GM12872 (cell line): ENCODE measurements around the gene ACTG1.

Experiments used
- CTCF ChIP-seq: IDR thresholded peaks from 3 replicates; pipeline ENCODE4 v1.5.1; 2011; ENCODE audit warnings: low read depth, mild to moderate bottlenecking, low read length, moderate library complexity; ENCODE audit not compliant: insufficient read depth

Gene ACTG1

GRCh38 chr17:81550285-81550684 is 37.7 kb upstream of the ACTG1 start:
- no peak for TF ChIP-seq CTCF

- TF ChIP-seq CTCF: no peak
These were observed 37.2 kb upstream of the ACTG1 start for GRCh38 chr17:81549826-81550225.

GRCh38 chr17:81549031-81549557 is 36.5 kb upstream of the ACTG1 start:
- no peak for TF ChIP-seq CTCF

GRCh38 chr17:81547614-81547982 is 35.0 kb upstream of the ACTG1 start:
- TF ChIP-seq CTCF: no peak

GRCh38 chr17:81546906-81547613 is 34.5 kb upstream of the ACTG1 start:
- no peak for TF ChIP-seq CTCF

GRCh38 chr17:81545160-81545949 is 32.8 kb upstream of the ACTG1 start:
- TF ChIP-seq CTCF: no peak

- no peak for TF ChIP-seq CTCF
These were observed 31.8 kb upstream of the ACTG1 start for GRCh38 chr17:81544281-81544974.
